ENCODE measurements around the gene NCAM2.

- TF ChIP-seq CTCF (conservative IDR thresholded peaks at IDR 0.05; ENCODE audit: low read depth, low read length) (0 out of 2 replicates have a peak, but pooled peaks have one; percentile 31), POLR2A (IDR thresholded peaks at IDR 0.05; ENCODE audit: low read depth, low read length) (no peak), FOS (IDR thresholded peaks at IDR 0.05; ENCODE audit: low read depth, low read length) (no peak), SMC3 (IDR thresholded peaks at IDR 0.05; ENCODE audit: low read depth, low read length) (0 out of 2 replicates have a peak, but pooled peaks have one; percentile 21), RAD21 (IDR thresholded peaks at IDR 0.05; ENCODE audit: low read length) (peak; percentile 30; the same call in 1 of the 2 replicates), RFX5 (IDR thresholded peaks at IDR 0.05; ENCODE audit: low read depth, low read length) (no peak), RCOR1 (IDR thresholded peaks at IDR 0.05; ENCODE audit: insufficient replicate concordance, low read length) (no peak), MAZ (IDR thresholded peaks at IDR 0.05; ENCODE audit: borderline replicate concordance, low read depth, low read length) (no peak)
These were observed 103.7 kb downstream of the NCAM2 start for GRCh38 chr21:21101911-21102310.
